Endodermal cell (in vitro differentiated cells): ENCODE data around the gene FAM89A. TPM values are rescaled to one million over a fixed set of nuclear protein-coding genes. Genes with fewer than 3 reads are reported as not detected.

Experiments used
- DNase-seq: peaks from one replicate; pipeline ENCODE4 v3.0.0-alpha.2; 2017
- H3K27ac ChIP-seq: 2 replicates; pipeline ENCODE4 v1.5.1; 2013; ENCODE audit warnings: mild to moderate bottlenecking, low read depth, low read length, moderate library complexity
- H3K27me3 ChIP-seq: 2 replicates; pipeline ENCODE4 v1.6.1; 2013; ENCODE audit warnings: mild to moderate bottlenecking, low read length, moderate library complexity; ENCODE audit not compliant: insufficient read depth, control insufficient read depth, poor library complexity, severe bottlenecking
- H3K36me3 ChIP-seq: 2 replicates; pipeline ENCODE4 v1.7.0; 2013; ENCODE audit warnings: mild to moderate bottlenecking, low read length, moderate library complexity; ENCODE audit not compliant: control insufficient read depth, insufficient read depth
- H3K4me1 ChIP-seq: one replicate; pipeline ENCODE4 v1.7.0; 2013; ENCODE audit warnings: low read length; ENCODE audit not compliant: control insufficient read depth, insufficient read depth
- H3K4me3 ChIP-seq: 2 replicates; pipeline ENCODE4 v1.5.1; 2013; ENCODE audit warnings: mild to moderate bottlenecking, low read length, moderate library complexity
- H3K9ac ChIP-seq: 2 replicates; pipeline ENCODE4 v1.6.1; 2013; ENCODE audit warnings: mild to moderate bottlenecking, low read length, moderate library complexity; ENCODE audit not compliant: poor library complexity, severe bottlenecking; ENCODE audit errors: extremely low read depth
- H3K9me3 ChIP-seq: 2 replicates; pipeline ENCODE4 v1.6.1; 2013; ENCODE audit warnings: mild to moderate bottlenecking, low read length, moderate library complexity; ENCODE audit not compliant: control insufficient read depth
- H3K27ac Mint-ChIP-seq: 2 replicates; pipeline ENCODE4 v1.8.0; 2020; ENCODE audit warnings: mixed read lengths
- H3K27me3 Mint-ChIP-seq: 2 replicates; pipeline ENCODE4 v1.8.0; 2021; ENCODE audit warnings: mild to moderate bottlenecking, mixed read lengths; ENCODE audit not compliant: insufficient read depth
- H3K36me3 Mint-ChIP-seq: 2 replicates; pipeline ENCODE4 v1.8.0; 2020; ENCODE audit warnings: low read depth, mixed read lengths
- H3K4me1 Mint-ChIP-seq: 2 replicates; pipeline ENCODE4 v1.8.0; 2020; ENCODE audit warnings: mixed read lengths
- H3K4me3 Mint-ChIP-seq: 2 replicates; pipeline ENCODE4 v1.8.0; 2020; ENCODE audit warnings: mild to moderate bottlenecking, moderate library complexity, mixed read lengths
- H3K9me3 Mint-ChIP-seq: 2 replicates; pipeline ENCODE4 v1.8.0; 2020; ENCODE audit warnings: mild to moderate bottlenecking, mixed read lengths
- WGBS, 2 experiments: methylation state at CpG; one replicate each; pipeline versions ENCODE4 v1.1.5 to v1.1.7; 2013; ENCODE audit warnings: missing lambda C conversion rate in 2 of 2, mixed read lengths in 1 of 2; ENCODE audit not compliant: insufficient coverage in 1 of 2, insufficient read length in 1 of 2; 5-methylcytosine and 5-hydroxymethylcytosine counted together
- total RNA-seq, 2 donors: library from RNA; stranded (reverse); fragmentation: NEBNext Ultra II Directional in 1 of 2; extraction: Animal tissue kit (Norgen Biotek cat#: 25700) in 1 of 2; gene quantifications; 2 replicates in 1 of 2; 3 replicates in 1 of 2; pipeline ENCODE4 v1.2.1, GENCODE V29; 2021
- TF ChIP-seq, protein P1 (sequence below): fragments of 200-600 bp; sonication (generic); conservative IDR thresholded peaks from 2 replicates; pipeline ENCODE4 v1.5.0; 2021; ENCODE audit warnings: antibody characterized with exemption, mild to moderate bottlenecking

FAM89A gene
- total RNA-seq, 2 donors from 2014 or later = 55.9 to 57.7 TPM

DNA sequence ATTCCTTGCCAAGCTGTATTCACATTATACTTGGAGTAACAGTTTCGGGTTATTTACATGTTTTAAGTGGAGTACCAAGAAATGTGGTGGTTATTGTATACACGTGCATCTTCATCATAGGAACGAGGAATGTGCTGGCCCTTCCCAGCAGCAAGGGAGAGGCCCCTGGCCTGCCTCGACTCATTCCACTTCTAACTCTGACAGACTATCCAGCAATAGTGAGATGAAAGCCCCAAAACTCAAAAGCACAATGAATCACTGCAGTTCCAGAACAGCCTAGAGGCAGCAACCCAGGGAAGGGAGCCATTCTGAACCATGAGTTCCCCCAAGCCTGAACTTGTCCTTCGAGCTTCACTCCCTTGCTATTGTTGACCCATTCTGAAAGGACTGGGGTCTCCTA, 23.1 kb downstream of the FAM89A start:
- no peaks in the 10 kb centered on the region for H3K4me1 ChIP-seq
- 94 to 100% methylated on average over 2 to 5 of the region's 5 CpGs for WGBS, 2 experiments
- H3K9ac ChIP-seq = no peak overlapping the region
- H3K27ac Mint-ChIP-seq = no peak overlapping the region
- H3K4me3 Mint-ChIP-seq = no peak overlapping the region
- H3K27me3 ChIP-seq = no peaks in the 10 kb centered on the region
- no peak for DNase-seq
- H3K27ac ChIP-seq = no peak overlapping the region
- no peaks in the 10 kb centered on the region for H3K9me3 Mint-ChIP-seq
- H3K4me3 ChIP-seq = no peak overlapping the region
- H3K27me3 Mint-ChIP-seq = peaks cover 8% of the 10 kb centered on the region
- TF ChIP-seq, protein P1, sequence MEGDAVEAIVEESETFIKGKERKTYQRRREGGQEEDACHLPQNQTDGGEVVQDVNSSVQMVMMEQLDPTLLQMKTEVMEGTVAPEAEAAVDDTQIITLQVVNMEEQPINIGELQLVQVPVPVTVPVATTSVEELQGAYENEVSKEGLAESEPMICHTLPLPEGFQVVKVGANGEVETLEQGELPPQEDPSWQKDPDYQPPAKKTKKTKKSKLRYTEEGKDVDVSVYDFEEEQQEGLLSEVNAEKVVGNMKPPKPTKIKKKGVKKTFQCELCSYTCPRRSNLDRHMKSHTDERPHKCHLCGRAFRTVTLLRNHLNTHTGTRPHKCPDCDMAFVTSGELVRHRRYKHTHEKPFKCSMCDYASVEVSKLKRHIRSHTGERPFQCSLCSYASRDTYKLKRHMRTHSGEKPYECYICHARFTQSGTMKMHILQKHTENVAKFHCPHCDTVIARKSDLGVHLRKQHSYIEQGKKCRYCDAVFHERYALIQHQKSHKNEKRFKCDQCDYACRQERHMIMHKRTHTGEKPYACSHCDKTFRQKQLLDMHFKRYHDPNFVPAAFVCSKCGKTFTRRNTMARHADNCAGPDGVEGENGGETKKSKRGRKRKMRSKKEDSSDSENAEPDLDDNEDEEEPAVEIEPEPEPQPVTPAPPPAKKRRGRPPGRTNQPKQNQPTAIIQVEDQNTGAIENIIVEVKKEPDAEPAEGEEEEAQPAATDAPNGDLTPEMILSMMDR = no peak
- peaks cover 45% of the 10 kb centered on the region for H3K36me3 ChIP-seq
- H3K4me1 Mint-ChIP-seq = peaks cover 17% of the 10 kb centered on the region
- H3K36me3 Mint-ChIP-seq = peaks cover 59% of the 10 kb centered on the region
- no peaks in the 10 kb centered on the region for H3K9me3 ChIP-seq

DNA sequence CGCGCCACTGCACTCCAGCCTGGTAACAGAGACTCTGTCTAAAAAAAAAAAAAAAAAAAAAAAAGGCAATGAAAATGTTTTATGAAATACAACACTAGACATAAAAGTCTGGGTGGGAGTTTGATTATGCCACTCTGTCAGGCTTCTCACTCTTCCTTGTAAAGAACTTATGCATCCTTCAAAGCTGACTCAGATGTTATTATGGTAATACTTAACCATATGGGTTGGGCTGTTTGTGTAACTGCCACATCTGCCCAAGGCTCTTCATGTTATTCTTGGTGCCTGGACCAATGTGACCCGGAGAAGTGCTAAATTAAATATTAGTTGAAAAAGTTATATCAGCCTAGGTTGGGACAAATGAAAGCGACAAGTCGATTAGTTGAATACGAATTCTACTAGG, 23.8 kb downstream of the FAM89A start:
- Mint-ChIP-seq H3K4me1 (peaks cover 9% of the 10 kb centered on the region), H3K36me3 (peaks cover 51% of the 10 kb centered on the region), H3K4me3 (no peak overlapping the region), H3K27ac (no peak overlapping the region), H3K27me3 (peaks cover 8% of the 10 kb centered on the region), H3K9me3 (no peaks in the 10 kb centered on the region)
- Histone ChIP-seq H3K36me3 (peaks cover 50% of the 10 kb centered on the region), H3K27ac (no peak overlapping the region), H3K4me3 (no peak overlapping the region), H3K9ac (no peak overlapping the region), H3K27me3 (no peaks in the 10 kb centered on the region), H3K4me1 (no peaks in the 10 kb centered on the region), H3K9me3 (no peaks in the 10 kb centered on the region)
- TF ChIP-seq, protein P1 = no peak
- no peak for DNase-seq
- 96 to 97% methylated on average over 4 to 6 of the region's 6 CpGs for WGBS, 2 experiments

DNA sequence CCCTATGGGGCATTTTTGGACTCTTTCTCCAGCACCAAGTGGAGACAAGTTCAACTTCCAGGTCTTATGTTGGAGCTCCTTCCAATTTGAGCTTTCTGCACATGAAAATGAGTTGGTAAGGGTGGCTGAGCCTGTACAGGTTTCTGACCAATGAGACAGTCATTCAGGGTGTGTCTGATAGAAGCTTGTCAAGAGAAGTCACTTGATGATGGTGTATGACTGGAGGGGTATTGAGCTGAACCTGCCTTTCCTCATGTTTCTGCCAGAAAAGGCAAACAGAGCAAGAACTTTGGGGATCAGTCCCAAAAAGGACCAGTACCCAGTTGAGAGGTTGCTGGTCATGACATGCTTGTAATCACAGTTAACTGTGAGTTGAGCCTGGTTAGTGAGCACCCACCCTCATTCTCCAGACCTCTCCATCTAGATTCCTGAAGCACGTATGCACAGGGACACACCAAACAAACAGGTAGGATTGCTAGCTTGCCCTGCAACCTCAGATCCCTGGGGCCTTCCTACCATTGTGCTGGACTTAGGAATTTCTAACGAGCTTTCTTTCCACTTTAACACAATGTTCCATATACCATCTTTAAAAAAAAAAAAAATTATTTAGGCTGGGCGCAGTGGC, 26.6 kb downstream of the FAM89A start:
- H3K27me3 ChIP-seq = no peaks in the 10 kb centered on the region
- no peaks in the 10 kb centered on the region for H3K4me1 Mint-ChIP-seq
- no peak for DNase-seq
- H3K27ac ChIP-seq = no peak overlapping the region
- no peak overlapping the region for H3K27ac Mint-ChIP-seq
- peaks cover 17% of the 10 kb centered on the region for H3K27me3 Mint-ChIP-seq
- no peak overlapping the region for H3K4me3 ChIP-seq
- H3K36me3 ChIP-seq = peaks cover 27% of the 10 kb centered on the region
- H3K9me3 Mint-ChIP-seq = no peaks in the 10 kb centered on the region
- 89 to 95% methylated on average over 3 of the region's 3 CpGs for WGBS, 2 experiments
- TF ChIP-seq, protein P1 = no peak
- H3K4me1 ChIP-seq = no peaks in the 10 kb centered on the region
- H3K36me3 Mint-ChIP-seq = peaks cover 34% of the 10 kb centered on the region
- H3K9ac ChIP-seq = no peak overlapping the region
- no peak overlapping the region for H3K4me3 Mint-ChIP-seq
- no peaks in the 10 kb centered on the region for H3K9me3 ChIP-seq
